GM19468 (cell line): ENCODE measurements around the gene TRIM2.

ENCODE experiments used
- ATAC-seq: cut with Tn5 transposase; IDR thresholded peaks from one replicate; pipeline ENCODE4 v1.9.1; 2021; ENCODE audit warnings: mild to moderate bottlenecking, moderate library complexity, moderate number of reproducible peaks; ENCODE audit not compliant: unreplicated experiment; ENCODE audit errors: extremely low read depth

TRIM2 gene

GRCh38 chr4:153220682-153221395, 16.6 kb downstream of the TRIM2 start:
- ATAC-seq: no peak

GRCh38 chr4:153221783-153222706, 17.8 kb downstream of the TRIM2 start:
- no peak for ATAC-seq

GRCh38 chr4:153222707-153223426, 18.6 kb downstream of the TRIM2 start:
- peak; percentile 25 for ATAC-seq

- no peak for ATAC-seq
These were observed 19.2 kb downstream of the TRIM2 start for GRCh38 chr4:153223427-153223801.

- ATAC-seq: no peak
These were observed 19.7 kb downstream of the TRIM2 start for GRCh38 chr4:153223930-153224329.

DNA sequence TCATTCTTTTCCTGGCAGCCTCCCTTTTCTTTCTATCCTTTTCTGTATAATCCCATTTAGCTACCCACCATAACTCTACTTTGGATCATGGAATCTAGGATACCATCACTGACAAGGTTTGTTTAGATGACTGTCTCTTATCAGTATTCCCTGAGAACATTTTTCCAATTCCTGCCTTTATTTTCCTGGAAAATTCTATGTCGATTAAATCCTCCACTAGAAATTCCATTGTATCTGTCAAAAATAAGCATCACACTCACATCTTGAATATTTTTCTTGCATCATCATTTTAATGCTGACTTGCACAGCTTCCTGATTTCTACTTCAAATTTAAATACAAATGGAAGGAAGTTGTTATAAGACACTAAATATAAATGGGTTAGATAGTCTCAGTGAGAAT, 20.2 kb downstream of the TRIM2 start:
- ATAC-seq: no peak

DNA sequence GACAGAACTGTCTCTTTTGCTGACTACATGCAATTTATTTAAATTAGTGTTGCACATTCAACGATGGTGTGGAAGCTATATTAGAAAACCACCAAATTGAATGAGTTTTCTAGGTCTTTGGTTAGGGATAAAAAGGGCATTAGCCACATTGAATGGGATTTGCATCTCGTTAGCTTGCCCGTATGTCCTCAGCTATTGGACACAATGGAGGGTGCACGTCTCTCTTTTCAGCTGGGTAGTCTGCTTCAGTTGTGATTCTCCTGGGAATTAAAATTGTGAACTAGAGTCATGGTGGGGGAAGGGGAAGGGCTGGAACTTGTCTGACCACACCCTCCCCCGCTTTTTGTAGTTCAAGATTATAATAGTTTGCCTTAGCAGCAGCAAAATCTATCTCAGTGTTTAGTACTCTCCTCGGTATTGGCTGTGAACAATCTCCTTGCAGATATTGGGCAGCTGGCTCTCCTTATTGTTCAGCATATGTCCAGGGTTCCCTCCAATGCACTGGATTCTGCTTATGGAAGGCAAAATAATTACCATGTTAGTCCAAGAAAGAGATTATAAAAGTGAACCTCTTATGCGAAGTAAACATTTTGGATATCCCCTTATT, 23.3 kb downstream of the TRIM2 start:
- ATAC-seq: no peak

- ATAC-seq: no peak
These were observed 24.4 kb downstream of the TRIM2 start for GRCh38 chr4:153228512-153229140.

GRCh38 chr4:153229545-153229944, 25.3 kb downstream of the TRIM2 start:
- ATAC-seq: no peak

DNA sequence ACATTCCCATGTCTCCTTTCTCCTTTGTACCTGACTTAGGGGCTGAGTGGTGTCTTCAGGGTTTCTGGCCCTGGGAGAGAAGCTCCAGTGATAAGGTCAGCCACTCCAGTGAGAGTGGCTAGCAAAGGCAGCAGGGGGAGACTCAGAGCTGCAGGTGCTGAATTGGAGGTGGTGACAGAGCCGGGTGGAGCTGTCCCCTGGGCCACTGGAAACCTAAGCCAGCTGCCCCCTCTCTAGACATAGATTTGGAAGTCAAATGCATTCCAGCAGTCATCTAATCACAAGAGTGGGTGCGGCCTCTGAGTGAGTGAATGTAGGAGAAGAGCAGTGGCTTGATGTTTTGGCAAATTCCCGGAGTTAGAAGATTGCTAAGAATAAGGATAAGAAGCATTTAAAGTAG, 28.5 kb downstream of the TRIM2 start:
- no peak for ATAC-seq

- no peak for ATAC-seq
These were observed 29.6 kb downstream of the TRIM2 start for GRCh38 chr4:153233761-153234371.

DNA sequence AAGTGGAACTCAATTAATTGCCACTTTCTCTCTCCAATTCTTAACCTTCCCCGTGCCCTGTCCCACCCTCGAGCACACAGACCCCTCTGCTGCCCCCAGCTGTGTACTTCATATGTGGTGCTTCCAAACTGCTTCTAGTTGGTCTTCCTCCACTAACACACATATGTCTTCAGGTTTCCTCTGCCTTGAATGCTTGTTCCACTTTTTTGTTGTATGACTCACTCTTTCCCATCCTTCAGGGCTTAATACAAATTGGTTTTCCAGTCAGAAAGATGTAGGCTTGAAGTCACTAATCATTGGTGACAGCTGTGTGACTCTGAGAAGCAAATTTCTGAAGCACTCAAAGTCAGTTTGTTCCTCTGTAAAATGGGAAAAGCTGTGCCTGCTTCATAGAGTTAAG, 30.6 kb downstream of the TRIM2 start:
- ATAC-seq: no peak

DNA sequence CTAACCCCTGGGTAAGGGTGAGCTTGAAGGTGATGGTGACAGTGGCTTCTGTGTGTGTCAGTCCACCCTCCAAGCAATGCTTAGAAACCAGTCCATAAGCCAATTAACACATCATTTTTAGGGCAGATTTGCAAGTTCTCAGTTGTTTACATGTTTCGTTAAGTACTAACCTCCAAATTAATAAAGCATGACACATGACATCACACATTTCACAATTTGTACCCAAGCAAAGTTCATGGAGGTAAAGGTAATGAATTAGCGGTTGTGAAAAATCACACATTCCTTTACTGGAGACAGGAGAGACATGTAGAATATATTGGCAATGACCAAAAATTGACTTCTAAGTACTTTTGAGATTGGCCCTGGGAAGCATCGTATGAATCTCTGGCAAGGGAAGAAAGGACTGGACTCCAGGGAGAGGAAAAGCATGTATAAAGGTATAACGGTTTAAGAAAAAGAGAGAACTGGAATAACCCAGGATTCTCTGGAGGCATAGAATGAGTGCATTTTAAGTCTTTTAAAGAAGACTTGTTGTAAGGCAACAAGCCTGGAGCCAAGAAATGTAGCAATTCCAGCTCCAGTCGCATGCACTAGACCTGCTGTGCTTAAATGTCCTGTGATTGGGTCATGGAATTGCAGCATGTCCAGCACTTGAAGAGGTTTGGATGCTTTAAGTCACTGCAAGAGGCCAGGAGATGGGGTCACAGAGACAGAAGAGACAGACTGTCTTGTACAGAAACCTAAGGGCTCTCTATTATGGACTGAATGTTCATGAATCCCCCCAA, 34.1 kb downstream of the TRIM2 start:
- ATAC-seq: no peak

DNA sequence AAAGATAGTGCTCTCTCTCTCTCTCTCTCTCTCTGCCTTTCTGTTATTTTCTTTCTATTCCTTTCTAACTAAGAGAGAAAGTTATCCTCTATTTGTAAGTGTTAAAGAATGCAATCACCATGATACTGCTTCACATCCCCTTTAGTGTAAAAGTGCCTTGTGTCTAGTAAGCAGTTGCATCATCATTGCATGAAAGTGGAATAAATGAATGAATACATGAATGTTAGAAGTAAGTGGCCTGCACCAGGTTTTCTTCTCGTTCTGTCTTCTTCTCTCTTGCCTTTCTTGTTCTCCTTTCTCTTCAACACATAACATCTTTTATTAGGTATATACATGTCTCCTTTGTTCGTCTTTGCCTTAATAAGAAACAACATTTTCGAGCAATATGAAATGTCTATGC, 35.2 kb downstream of the TRIM2 start:
- ATAC-seq: no peak

DNA sequence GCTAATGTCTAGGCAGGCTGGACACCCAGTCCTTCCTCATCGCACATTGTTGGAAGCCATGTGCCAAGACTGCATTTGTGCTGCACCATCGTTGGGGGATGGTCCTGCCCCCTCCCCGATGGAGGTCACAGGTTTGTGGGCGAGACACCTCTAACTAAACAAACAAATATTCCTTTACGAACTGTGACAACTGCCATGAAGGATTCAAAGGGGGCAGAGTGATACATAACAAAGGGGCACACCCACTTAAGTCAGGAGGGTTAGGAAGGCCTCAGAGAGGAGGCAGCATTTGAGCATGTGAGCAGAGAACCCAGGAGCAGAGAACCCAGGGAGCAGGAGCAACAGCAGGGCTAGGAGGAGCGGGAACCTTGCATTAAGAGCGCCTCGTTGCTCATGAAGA, 37.1 kb downstream of the TRIM2 start:
- ATAC-seq: no peak

DNA sequence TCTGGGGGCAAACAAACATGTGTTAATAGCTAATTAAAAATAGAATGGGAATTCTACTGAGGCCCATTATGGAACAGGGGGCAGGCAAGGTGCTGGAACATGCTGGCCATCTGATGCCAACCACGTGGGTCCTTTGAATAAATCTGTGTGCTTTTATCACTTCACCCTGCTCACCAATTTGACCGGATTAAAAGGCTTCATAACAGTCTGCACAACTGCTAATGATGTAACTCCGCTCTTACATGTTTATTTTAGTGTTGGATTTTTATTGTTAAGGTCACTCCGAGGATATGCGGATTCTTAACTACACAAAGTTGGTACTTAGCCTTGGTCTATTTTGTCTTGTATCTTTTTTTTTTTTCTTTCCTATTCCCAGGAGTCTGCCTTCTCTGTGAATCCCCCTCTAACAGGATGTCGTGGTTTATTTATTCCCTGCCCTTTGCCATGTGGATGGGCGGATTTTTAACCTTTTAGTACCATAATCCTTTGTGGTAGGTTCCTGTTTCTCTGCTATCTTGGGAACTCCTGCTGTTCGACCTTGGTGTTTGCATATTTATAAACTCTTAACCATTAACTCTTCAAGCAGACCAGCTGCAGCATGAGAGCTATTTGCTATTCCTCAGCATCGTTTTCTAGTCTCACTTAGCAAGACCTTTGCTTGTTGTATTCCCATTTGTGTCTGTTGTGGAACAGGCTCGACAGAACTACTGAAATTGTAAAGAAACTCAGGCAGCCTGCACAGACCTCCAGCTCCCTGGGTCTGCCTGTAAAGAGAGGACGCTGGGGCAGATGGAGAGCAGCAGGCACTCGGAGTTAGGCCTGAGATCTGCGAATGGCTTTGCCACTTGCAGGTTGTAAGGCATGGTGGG, 38.0 kb downstream of the TRIM2 start:
- no peak for ATAC-seq

GRCh38 chr4:153242839-153243324, 38.6 kb downstream of the TRIM2 start:
- no peak for ATAC-seq

DNA sequence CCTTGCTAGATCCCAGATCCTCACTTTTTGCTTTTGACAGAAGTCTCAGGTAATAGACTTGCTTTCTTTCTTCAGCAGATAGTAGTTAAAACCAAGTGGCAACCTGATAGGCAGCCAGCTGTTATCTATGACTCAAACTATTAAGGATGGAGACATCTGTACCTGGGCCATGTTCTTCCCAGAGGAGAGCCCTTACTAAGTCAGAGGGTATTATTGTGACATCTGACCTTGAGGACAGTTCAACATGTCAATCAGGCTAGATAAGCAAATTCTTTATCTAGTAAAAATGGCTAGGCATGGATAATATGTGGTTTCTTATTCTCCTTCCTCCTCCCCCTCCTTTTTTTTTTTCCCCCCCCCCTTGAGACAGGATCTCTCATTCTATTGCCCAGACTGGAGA, 39.2 kb downstream of the TRIM2 start:
- no peak for ATAC-seq
